ENCODE results near the gene NAIF1. TPM values are rescaled to one million over a fixed set of nuclear protein-coding genes. Genes with fewer than 3 reads are reported as not detected.

Gene NAIF1
- total RNA-seq, 4 donors from 2014 or later, result 3.6 to 9.5 (median 8.9) TPM

- no peak for TF ChIP-seq CTCF (IDR thresholded peaks at IDR 0.05; ENCODE audit: low read depth)
Measured at GRCh38 chr9:128048663-128049062, 18.5 kb downstream of the NAIF1 start.

GRCh38 chr9:128047231-128047630, 19.9 kb downstream of the NAIF1 start:
- TF ChIP-seq CTCF (IDR thresholded peaks at IDR 0.05; ENCODE audit: low read depth), result no peak

GRCh38 chr9:128045831-128046230, 21.3 kb downstream of the NAIF1 start:
- no peak for TF ChIP-seq CTCF (IDR thresholded peaks at IDR 0.05; ENCODE audit: low read depth)

- no peak for TF ChIP-seq CTCF (IDR thresholded peaks at IDR 0.05; ENCODE audit: low read depth)
Measured at GRCh38 chr9:128043467-128043868, 23.7 kb downstream of the NAIF1 start.

GRCh38 chr9:128042043-128042442, 25.1 kb downstream of the NAIF1 start:
- TF ChIP-seq CTCF (IDR thresholded peaks at IDR 0.05; ENCODE audit: low read depth), result no peak

- TF ChIP-seq CTCF (IDR thresholded peaks at IDR 0.05; ENCODE audit: low read depth), result no peak
Measured at GRCh38 chr9:128034821-128035652, 32.1 kb downstream of the NAIF1 start.

- no peak for TF ChIP-seq CTCF (IDR thresholded peaks at IDR 0.05; ENCODE audit: low read depth)
Measured at GRCh38 chr9:128033609-128034008, 33.5 kb downstream of the NAIF1 start.
